ENCODE results near the gene VCL. TPM values are rescaled to one million over a fixed set of nuclear protein-coding genes. Genes with fewer than 3 reads are reported as not detected.

VCL gene
- total RNA-seq, result 20.7 TPM

DNA sequence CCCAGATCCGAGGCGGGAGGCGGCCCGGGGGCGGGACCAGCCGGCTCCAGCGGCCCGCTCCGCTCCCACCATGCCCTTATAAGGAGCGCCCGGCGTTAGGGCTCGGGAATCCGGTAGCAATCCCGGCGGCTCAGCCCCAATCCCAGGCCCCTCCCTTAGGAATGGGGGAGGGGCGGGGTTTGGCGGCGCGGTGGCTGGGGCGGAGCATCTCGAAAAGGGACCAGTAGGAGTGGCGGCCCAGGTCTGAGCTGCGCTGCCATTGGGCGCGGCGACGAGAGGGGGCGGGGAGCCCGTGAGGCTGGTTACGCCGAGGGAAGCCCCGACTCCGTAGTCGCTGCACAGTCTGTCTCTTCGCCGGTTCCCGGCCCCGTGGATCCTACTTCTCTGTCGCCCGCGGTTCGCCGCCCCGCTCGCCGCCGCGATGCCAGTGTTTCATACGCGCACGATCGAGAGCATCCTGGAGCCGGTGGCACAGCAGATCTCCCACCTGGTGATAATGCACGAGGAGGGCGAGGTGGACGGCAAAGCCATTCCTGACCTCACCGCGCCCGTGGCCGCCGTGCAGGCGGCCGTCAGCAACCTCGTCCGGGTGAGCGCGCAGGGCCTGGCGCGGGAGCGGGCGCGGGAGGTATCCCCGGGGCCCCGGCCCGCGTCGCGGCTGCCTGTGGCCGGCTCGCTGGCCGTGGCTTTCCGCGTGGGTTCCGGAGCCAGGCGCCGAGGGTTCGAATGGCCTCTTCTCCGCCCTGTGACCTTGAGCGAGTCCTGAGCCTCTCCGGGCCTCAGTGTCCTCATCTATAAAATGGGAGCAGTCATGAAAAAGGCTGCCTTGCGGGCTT, at the start of gene VCL:
Gene VCL, plus strand, starts transcription at position 330 of the 836 bp plus-strand sequence. Its CDS starts 92 bp downstream, at position 422.

DNA sequence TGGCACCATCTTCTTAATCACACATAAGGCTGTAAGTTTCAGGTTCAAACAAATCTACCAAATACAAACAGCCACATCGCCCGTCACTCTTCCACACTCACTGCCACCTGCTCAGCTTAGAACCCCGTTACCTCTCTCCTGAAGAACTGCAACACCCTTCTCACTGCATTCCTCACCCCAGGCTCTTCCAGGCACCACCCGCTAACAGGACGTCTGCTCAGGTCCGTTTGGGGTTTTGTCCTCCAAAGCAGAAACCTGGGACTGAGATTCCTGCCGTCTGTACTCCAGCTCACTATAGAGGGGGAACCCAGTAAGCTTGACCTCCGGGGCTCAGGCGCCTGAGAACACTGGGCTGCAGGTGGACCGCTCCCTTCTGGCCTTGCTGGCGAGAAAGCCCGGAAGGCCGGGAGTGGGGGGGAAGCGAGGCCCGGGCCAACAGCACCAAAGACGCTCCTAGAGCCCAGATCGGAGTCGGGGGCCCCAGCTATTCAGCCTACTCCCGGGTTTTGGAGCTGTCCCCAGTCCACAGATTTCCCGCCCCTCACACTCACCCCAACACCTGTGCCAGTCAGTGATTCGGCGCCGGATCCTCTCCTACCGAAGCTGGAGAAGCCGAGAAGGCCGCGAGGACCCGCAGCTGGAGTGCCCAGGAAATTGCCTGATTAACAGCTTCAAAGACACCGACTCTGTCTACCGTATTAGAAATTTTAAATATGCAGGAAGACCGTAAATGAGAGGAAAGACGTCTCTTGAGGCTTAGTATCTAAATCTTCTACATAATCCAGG, 152.5 kb downstream of the VCL start, which contains the start of gene AP3M1:
Gene AP3M1, minus strand, starts transcription at position 625 of the 786 bp plus-strand sequence. CDS start 12,449 bp downstream, outside the sequence.

DNA sequence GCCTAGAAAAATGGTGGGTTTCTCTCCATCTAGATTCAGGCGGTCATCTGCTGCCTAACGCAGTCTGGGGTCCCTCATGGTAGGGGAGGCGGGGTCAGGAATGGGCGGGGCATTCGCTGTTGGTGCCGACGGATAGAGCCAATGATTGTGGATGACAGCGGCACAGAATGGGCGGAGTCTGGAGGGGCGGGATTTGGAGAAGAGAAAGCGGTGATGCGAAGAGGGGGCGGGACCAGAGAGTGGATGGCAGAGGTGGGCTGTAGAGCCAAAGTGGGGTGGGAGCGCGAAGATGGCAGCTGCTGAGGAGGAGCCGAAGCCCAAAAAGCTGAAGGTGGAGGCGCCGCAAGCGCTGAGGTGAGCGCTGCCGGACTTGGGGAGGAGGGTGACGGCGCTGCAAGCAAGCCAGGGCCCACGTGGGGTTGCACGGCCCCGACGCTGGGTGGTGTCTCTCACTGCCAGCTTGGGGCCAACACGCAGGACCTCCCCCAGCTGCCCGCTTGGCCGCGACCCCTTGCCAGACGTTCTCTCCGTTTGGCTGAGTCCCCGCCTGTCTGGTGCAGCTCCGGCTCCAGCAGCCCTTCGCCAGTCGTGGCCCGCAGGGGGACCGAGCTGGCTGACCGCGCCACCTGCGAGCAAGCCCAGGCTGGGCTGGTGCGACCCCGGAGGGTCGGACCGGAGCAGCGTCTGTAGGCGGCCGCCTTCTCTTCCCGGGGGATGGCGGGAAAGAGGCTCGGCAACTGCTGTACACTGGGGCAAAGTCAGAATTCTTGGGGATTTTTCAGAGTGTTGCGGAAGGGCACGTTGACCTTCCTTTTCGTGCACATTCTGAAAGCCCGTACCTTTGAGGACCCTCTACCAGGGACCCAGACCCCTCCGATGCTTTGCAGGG, 153.3 kb downstream of the VCL start, which contains the start of gene ADK:
Gene ADK, plus strand, starts transcription at position 232 of the 889 bp plus-strand sequence. Its CDS starts 58 bp downstream, at position 290.

Other genes with a start within 250 kb of the VCL start
- 16.3 TPM for gene CHCHD1, start 216.1 kb upstream of the VCL start, total RNA-seq
- 70.1 TPM for gene ZSWIM8, start 212.5 kb upstream of the VCL start, total RNA-seq
- 22.5 TPM for gene NDST2, start 186.5 kb upstream of the VCL start, total RNA-seq
- gene CAMK2G, start 123.6 kb upstream of the VCL start, total RNA-seq, result 82.6 TPM
- gene PLAU, start 87.0 kb upstream of the VCL start, total RNA-seq, result 0.94 TPM
- 53.2 TPM for gene AP3M1, start 152.7 kb downstream of the VCL start, total RNA-seq
- 42.6 TPM for gene ADK, start 153.1 kb downstream of the VCL start, total RNA-seq